HCT116 (cell line): Measurements from ENCODE around the gene HOXA1.

Source experiments
- CEBPB ChIP-seq: IDR thresholded peaks from 2 replicates; pipeline ENCODE4 v1.6.1; 2012; ENCODE audit warnings: low read depth
- CTCF ChIP-seq, 3 experiments: fragments of 200-600 bp in 1 of 3; sonication (generic) in 1 of 3; IDR thresholded peaks in 2 of 3; conservative IDR thresholded peaks in 1 of 3; 2 replicates each; pipeline ENCODE4 v1.5.1; 2012 to 2017; ENCODE audit warnings: low read depth in 2 of 3, low read length in 2 of 3, antibody characterized with exemption in 1 of 3, borderline replicate concordance in 1 of 3, control low read depth in 1 of 3, mild to moderate bottlenecking in 1 of 3, mixed read lengths in 1 of 3, mixed run types in 1 of 3, moderate library complexity in 1 of 3; ENCODE audit not compliant: insufficient read depth in 1 of 3
- EGR1 ChIP-seq: IDR thresholded peaks from 2 replicates; pipeline ENCODE4 v1.6.1; 2012; ENCODE audit warnings: low read depth
- EZH2 ChIP-seq: fragments of 200-600 bp; sonication (generic); IDR thresholded peaks from 2 replicates; pipeline ENCODE4 v1.6.1; 2017; ENCODE audit warnings: antibody characterized with exemption, mixed run types
- POLR2AphosphoS5 ChIP-seq: IDR thresholded peaks from 2 replicates; pipeline ENCODE4 v1.6.1; 2011; ENCODE audit warnings: mild to moderate bottlenecking, low read depth, low read length, moderate library complexity
- SIN3A ChIP-seq: IDR thresholded peaks from 2 replicates; pipeline ENCODE4 v1.6.1; 2012; ENCODE audit warnings: low read depth
- ZFX ChIP-seq: fragments of 450-650 bp; IDR thresholded peaks from 2 replicates; pipeline ENCODE4 v1.6.1; 2017
- TF ChIP-seq, protein P1 (sequence below): IDR thresholded peaks from 2 replicates; pipeline ENCODE4 v1.6.1; 2012

GRCh38 chr7:27130540-27131389, 35.0 kb upstream of the HOXA1 start, which contains the start of gene HOXA4:
- TF ChIP-seq CTCF (IDR thresholded peaks at IDR 0.05 in 2 of 3, conservative IDR thresholded peaks at IDR 0.05 in 1 of 3; ENCODE audit: borderline replicate concordance in 1 of 3, insufficient read depth in 1 of 3, low read depth in 2 of 3, low read length in 2 of 3) (no peak), ZFX (peak; percentile 23; the same call in 1 of the 2 replicates), POLR2AphosphoS5 (peak; percentile 58; the same call in 1 of the 2 replicates), EZH2 (no peak), SIN3A (peak; percentile 34; the same call in 1 of the 2 replicates), CEBPB (no peak), EGR1 (no peak)
- TF ChIP-seq, protein P1, sequence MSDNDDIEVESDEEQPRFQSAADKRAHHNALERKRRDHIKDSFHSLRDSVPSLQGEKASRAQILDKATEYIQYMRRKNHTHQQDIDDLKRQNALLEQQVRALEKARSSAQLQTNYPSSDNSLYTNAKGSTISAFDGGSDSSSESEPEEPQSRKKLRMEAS: peak; percentile 84
